H1 (cell line): Measurements from ENCODE around the gene TNIP3. TPM values are rescaled to one million over a fixed set of nuclear protein-coding genes. Genes with fewer than 3 reads are reported as not detected.
A peak's percentile ranks its signal among the peaks of the same experiment; 100 is the strongest.

ENCODE experiments used
- CTCF ChIA-PET: fragments of 300-600 bp; sonication (Branson Sonifier 250); formaldehyde crosslinking; loops from one replicate; lab custom pipeline; 2021; ENCODE audit not compliant: partially characterized antibody; lab: Charles Lee
- POLR2A ChIA-PET: fragments of 300-600 bp; sonication (Branson Sonifier 250); formaldehyde crosslinking; loops from one replicate; lab custom pipeline; 2021; ENCODE audit warnings: inconsistent platforms; ENCODE audit not compliant: partially characterized antibody; lab: Charles Lee
- DNase-seq, 2 experiments: peaks; one replicate each; pipeline versions ENCODE4 v3.0.0 to v3.0.0-alpha.2; 2010 to 2022; ENCODE audit warnings: low spot score in 2 of 2, low read depth in 1 of 2, mixed read lengths in 1 of 2
- FAIRE-seq: peaks from 2 replicates; lab custom pipeline; 2011; peaks lifted over from hg19 to GRCh38; lab: Jason Lieb, UNC
- H2AFZ ChIP-seq: 2 replicates; pipeline ENCODE4 v1.8.1; 2012; ENCODE audit warnings: low read length, inconsistent platforms
- H2AK5ac ChIP-seq: 2 replicates; pipeline ENCODE4 v1.6.1; 2013; ENCODE audit warnings: low read depth, low read length
- H2BK120ac ChIP-seq: replicated peaks from 2 replicates; pipeline ENCODE3; 2013; ENCODE audit warnings: low read depth, low read length, inconsistent platforms
- H2BK12ac ChIP-seq: 2 replicates; pipeline ENCODE4 v1.6.1; 2013; ENCODE audit warnings: low read depth, low read length
- H2BK15ac ChIP-seq: 2 replicates; pipeline ENCODE4 v1.6.1; 2013; ENCODE audit warnings: low read length
- H2BK20ac ChIP-seq: 2 replicates; pipeline ENCODE4 v1.6.1; 2013; ENCODE audit warnings: low read length
- H2BK5ac ChIP-seq: 2 replicates; pipeline ENCODE4 v1.6.1; 2013; ENCODE audit warnings: low read depth, low read length
- H3K14ac ChIP-seq: 2 replicates; pipeline ENCODE4 v1.6.1; 2013; ENCODE audit warnings: inconsistent platforms; ENCODE audit not compliant: insufficient read length
- H3K18ac ChIP-seq: 2 replicates; pipeline ENCODE4 v1.6.1; 2013; ENCODE audit warnings: low read length; ENCODE audit errors: extremely low read depth
- H3K23ac ChIP-seq: 2 replicates; pipeline ENCODE4 v1.6.1; 2013; ENCODE audit warnings: inconsistent platforms; ENCODE audit not compliant: insufficient read length
- H3K23me2 ChIP-seq: 2 replicates; pipeline ENCODE4 v1.6.1; 2013; ENCODE audit warnings: low read depth, low read length
- H3K27ac ChIP-seq: 2 replicates; pipeline ENCODE4 v1.6.1; 2011; ENCODE audit warnings: low read depth, low read length, inconsistent platforms
- H3K27me3 ChIP-seq, 4 experiments: replicated peaks in 1 of 4; 1 replicate in 1 of 4; 2 replicates in 3 of 4; pipeline versions ENCODE4 v1.6.1 to v1.8.1; 2011 to 2013; ENCODE audit warnings: low read length in 3 of 4, mild to moderate bottlenecking in 3 of 4, inconsistent platforms in 2 of 4, mixed read lengths in 2 of 4, moderate library complexity in 1 of 4; ENCODE audit not compliant: control insufficient read depth in 3 of 4, insufficient read depth in 3 of 4; ENCODE audit errors: extremely low read depth in 1 of 4
- H3K36me3 ChIP-seq, 4 experiments: 2 replicates each; pipeline versions ENCODE4 v1.6.1 to v1.8.1; 2011 to 2013; ENCODE audit warnings: mild to moderate bottlenecking in 4 of 4, low read length in 3 of 4, moderate library complexity in 2 of 4, control low read depth in 1 of 4, inconsistent platforms in 1 of 4; ENCODE audit not compliant: insufficient read depth in 4 of 4, control insufficient read depth in 2 of 4
- H3K4ac ChIP-seq: replicated peaks from 2 replicates; pipeline ENCODE3; 2013; ENCODE audit warnings: low read length, low read depth, mixed read lengths, inconsistent platforms; ENCODE audit not compliant: insufficient read length
- H3K4me1 ChIP-seq, 4 experiments: replicated peaks in 1 of 4; 1 replicate in 1 of 4; 2 replicates in 3 of 4; pipeline versions ENCODE4 v1.6.1 to v1.8.1; 2011 to 2013; ENCODE audit warnings: low read length in 3 of 4, inconsistent platforms in 2 of 4, mixed read lengths in 1 of 4; ENCODE audit not compliant: insufficient read depth in 4 of 4, control insufficient read depth in 3 of 4
- H3K4me2 ChIP-seq, 2 experiments: 2 replicates each; pipeline versions ENCODE4 v1.6.1 to v1.8.1; 2011 to 2013; ENCODE audit warnings: low read depth in 2 of 2, low read length in 2 of 2, control low read depth in 1 of 2, inconsistent platforms in 1 of 2, mild to moderate bottlenecking in 1 of 2; ENCODE audit not compliant: insufficient read depth in 1 of 2
- H3K4me3 ChIP-seq, 4 experiments: fragments of 200-600, 300-600 bp in 1 of 4; sonication (generic), shearing (Covaris generic), sonication (Bioruptor Twin) in 1 of 4; 2 replicates each; pipeline versions ENCODE4 v1.5.1 to v1.8.1; 2011 to 2016; ENCODE audit warnings: low read length in 4 of 4, low read depth in 3 of 4, control low read depth in 2 of 4, inconsistent platforms in 2 of 4, mild to moderate bottlenecking in 2 of 4, mixed read lengths in 1 of 4, moderate library complexity in 1 of 4; ENCODE audit not compliant: insufficient read depth in 2 of 4; ENCODE audit errors: extremely low read depth in 1 of 4
- H3K56ac ChIP-seq: replicated peaks from 2 replicates; pipeline ENCODE3; 2013; ENCODE audit warnings: low read depth, mild to moderate bottlenecking, mixed read lengths, low read length, inconsistent platforms; ENCODE audit not compliant: insufficient read length
- H3K79me1 ChIP-seq: 2 replicates; pipeline ENCODE4 v1.6.1; 2013; ENCODE audit warnings: low read depth, low read length, control low read depth
- H3K79me2 ChIP-seq, 2 experiments: 2 replicates each; pipeline versions ENCODE4 v1.6.1 to v1.8.1; 2012 to 2013; ENCODE audit warnings: low read length in 2 of 2, mild to moderate bottlenecking in 2 of 2, inconsistent platforms in 1 of 2; ENCODE audit not compliant: insufficient read depth in 2 of 2, control insufficient read depth in 1 of 2
- H3K9ac ChIP-seq, 4 experiments: replicated peaks in 1 of 4; 1 replicate in 1 of 4; 2 replicates in 3 of 4; pipeline versions ENCODE4 v1.6.1 to v1.8.1; 2011 to 2013; ENCODE audit warnings: low read depth in 3 of 4, low read length in 3 of 4, control low read depth in 2 of 4, mild to moderate bottlenecking in 2 of 4, moderate library complexity in 2 of 4, inconsistent platforms in 1 of 4; ENCODE audit errors: extremely low read depth in 1 of 4
- H3K9me3 ChIP-seq, 2 experiments: 2 replicates each; pipeline versions ENCODE4 v1.6.1 to v1.8.1; 2012 to 2013; ENCODE audit warnings: mild to moderate bottlenecking in 2 of 2, moderate library complexity in 2 of 2, control low read depth in 1 of 2, inconsistent platforms in 1 of 2, low read depth in 1 of 2, low read length in 1 of 2, mixed read lengths in 1 of 2; ENCODE audit not compliant: insufficient read depth in 2 of 2
- H4K20me1 ChIP-seq, 2 experiments: replicated peaks in 1 of 2; 2 replicates each; pipeline versions ENCODE3 to v1.8.1; 2011 to 2013; ENCODE audit warnings: inconsistent platforms in 2 of 2, low read length in 2 of 2, mild to moderate bottlenecking in 1 of 2; ENCODE audit not compliant: insufficient read depth in 2 of 2, control insufficient read depth in 1 of 2
- H4K5ac ChIP-seq: 2 replicates; pipeline ENCODE4 v1.6.1; 2013; ENCODE audit warnings: low read length, low read depth, mixed read lengths, inconsistent platforms; ENCODE audit not compliant: insufficient read length
- H4K8ac ChIP-seq: 2 replicates; pipeline ENCODE4 v1.8.0; 2013; ENCODE audit warnings: mild to moderate bottlenecking, moderate library complexity, low read length, inconsistent platforms; ENCODE audit not compliant: insufficient read depth; ENCODE audit errors: extremely low read depth
- H4K91ac ChIP-seq: replicated peaks from 2 replicates; pipeline ENCODE3; 2013; ENCODE audit warnings: low read length, mixed read lengths, inconsistent platforms; ENCODE audit not compliant: insufficient read length
- CEBPB ChIP-seq: IDR thresholded peaks from 2 replicates; pipeline ENCODE4 v1.6.1; 2012; ENCODE audit warnings: low read depth, low read length
- KDM1A ChIP-seq: fragments of 200-600, 300-600 bp; sonication (generic); IDR thresholded peaks from 2 replicates; pipeline ENCODE4 v1.7.1; 2016; ENCODE audit warnings: mild to moderate bottlenecking, low read length, borderline replicate concordance
- whole genome bisulfite sequencing, 2 experiments: shearing (Covaris generic) in 1 of 2; methylation state at CpG; one replicate each; pipeline versions ENCODE4 v1.1.6 to v1.1.7; 2013 to 2015; ENCODE audit warnings: low lambda C conversion rate in 2 of 2, mixed read lengths in 2 of 2, inconsistent platforms in 1 of 2, low coverage in 1 of 2, missing lambda C conversion rate in 1 of 2; ENCODE audit not compliant: insufficient replicate concordance in 2 of 2, insufficient coverage in 1 of 2, insufficient read length in 1 of 2; ENCODE audit errors: extremely low coverage in 1 of 2, missing lambda C conversion rate in 1 of 2; 5-methylcytosine and 5-hydroxymethylcytosine counted together
- polyA plus RNA-seq, 7 experiments: library from polyadenylated mRNA; depleted of rRNA in 3 of 7; stranded (reverse) in 5 of 7; unstranded in 2 of 7; fragments of >200 nt in 5 of 7; fragments of 200-250 nt in 2 of 7; gene quantifications; 1 replicate in 5 of 7; 2 replicates in 1 of 7; 4 replicates in 1 of 7; pipeline versions ENCODE4 v1.2.1 to v1.2.3, GENCODE V29; 2011 to 2013; ENCODE audit warnings: missing spikeins in 2 of 7, mixed read lengths in 2 of 7
- total RNA-seq: library from RNA; stranded (reverse); fragmentation: NEBNext Ultra II Directional; extraction: Animal tissue kit (Norgen Biotek cat#: 25700); gene quantifications from 2 replicates; pipeline ENCODE4 v1.2.1, GENCODE V29; 2021

Gene TNIP3
- total and polyA plus RNA-seq, 2 of the 8 experiments (the other 6 are each of a cell fraction or from before 2014, with no cell fraction given): not detected

GRCh38 chr4:121118344-121118743 lies 45.8 kb downstream of the TNIP3 start:
- H2AFZ ChIP-seq: 0 out of 2 replicates have a peak overlapping the region, but pooled peaks have one; percentile 2
- no peak overlapping the region for H3K23ac ChIP-seq
- H3K79me2 ChIP-seq: no peaks in the 10 kb centered on the region
- no peak overlapping the region for H3K4ac ChIP-seq
- TF ChIP-seq KDM1A (no peak), CEBPB (no peak)
- no peak overlapping the region for H2BK15ac ChIP-seq
- no peak overlapping the region for H4K8ac ChIP-seq
- POLR2A ChIA-PET: no interaction called here
- no peak overlapping the region for H3K18ac ChIP-seq
- no peak overlapping the region for H2BK120ac ChIP-seq
- H3K27me3 ChIP-seq: no peaks in the 10 kb centered on the region
- no peak overlapping the region for H3K56ac ChIP-seq
- no peak overlapping the region for H4K5ac ChIP-seq
- H2BK12ac ChIP-seq: no peak overlapping the region
- FAIRE-seq (no peak), DNase-seq (no peak)
- H2AK5ac ChIP-seq: no peak overlapping the region
- H3K79me1 ChIP-seq: no peaks in the 10 kb centered on the region
- no peaks in the 10 kb centered on the region for H3K4me1 ChIP-seq
- H3K4me3 ChIP-seq: no peak overlapping the region
- no peaks in the 10 kb centered on the region; the same call in 1 of the 2 replicates for H3K23me2 ChIP-seq
- no peak overlapping the region for H2BK20ac ChIP-seq
- H3K27ac ChIP-seq: no peak overlapping the region
- H3K14ac ChIP-seq: no peak overlapping the region
- no peak overlapping the region for H3K4me2 ChIP-seq
- no peak overlapping the region for H2BK5ac ChIP-seq
- H3K9ac ChIP-seq: no peak overlapping the region
- H3K9me3 ChIP-seq: no peaks in the 10 kb centered on the region
- WGBS, 2 experiments: 89% methylated on average over 2 of the region's 2 CpGs; no CpG with 5 or more reads in 1 of the 2 experiments
- no peaks in the 10 kb centered on the region for H3K36me3 ChIP-seq
- H4K20me1 ChIP-seq: no peaks in the 10 kb centered on the region
- H4K91ac ChIP-seq: no peak overlapping the region
- CTCF ChIA-PET: interaction anchor here (0.6 to 1.4 kb wide), 4 partner anchors 27 to 846 kb away, joined by 3 to 4 read pairs (median 4); no protein-coding TSS in a partner anchor
